Panc1 (cell line): Measurements from ENCODE around the gene HHIP. TPM values are rescaled to one million over a fixed set of nuclear protein-coding genes. Genes with fewer than 3 reads are reported as not detected.

Experiments
- ATAC-seq: fragments of 200-7000 bp; cut with Tn5 transposase; 2 replicates; pipeline ENCODE4 v1.9.1; 2020; ENCODE audit warnings: mild to moderate bottlenecking, moderate library complexity
- BruUV-seq: library from RNA; stranded (reverse); fragments of 400-500 nt; replicated peaks from 2 replicates; lab custom pipeline; 2021; lab: Mats Ljungman, UMichigan
- CTCF ChIA-PET: fragments of 300-600 bp; sonication (Branson Sonifier 250); formaldehyde crosslinking; loops from one replicate; lab custom pipeline; 2022; ENCODE audit warnings: antibody characterized with exemption; lab: Charles Lee
- POLR2A ChIA-PET: fragments of 300-600 bp; sonication (Branson Sonifier 250); formaldehyde crosslinking; loops from one replicate; lab custom pipeline; 2022; ENCODE audit warnings: antibody characterized with exemption; lab: Charles Lee
- DNase-seq: peaks from one replicate; pipeline ENCODE4 v3.0.0-alpha.2; 2010; ENCODE audit warnings: low read depth, low spot score
- H3K27ac ChIP-seq: 2 replicates; pipeline ENCODE4 v1.5.1; 2011; ENCODE audit warnings: mild to moderate bottlenecking, low read length, inconsistent platforms
- H3K27me3 ChIP-seq: fragments of 200-500 bp; sonication (Bioruptor generic); 2 replicates; pipeline ENCODE4 v1.6.0; 2014; ENCODE audit warnings: low read length, inconsistent platforms; ENCODE audit not compliant: control insufficient read depth, insufficient read depth
- H3K36me3 ChIP-seq: fragments of 200-500 bp; sonication (Bioruptor generic); 2 replicates; pipeline ENCODE4 v1.5.1; 2014; ENCODE audit warnings: inconsistent platforms, mild to moderate bottlenecking, low read length, moderate library complexity; ENCODE audit not compliant: control insufficient read depth, insufficient read depth
- H3K4me1 ChIP-seq: 2 replicates; pipeline ENCODE4 v1.5.1; 2011; ENCODE audit warnings: inconsistent platforms, mild to moderate bottlenecking, low read length, moderate library complexity; ENCODE audit not compliant: control insufficient read depth, insufficient read depth
- H3K4me3 ChIP-seq, 2 experiments: 2 replicates each; pipeline ENCODE4 v1.5.1; 2011 to 2012; ENCODE audit warnings: low read depth in 2 of 2, low read length in 2 of 2, mild to moderate bottlenecking in 2 of 2, inconsistent platforms in 1 of 2, moderate library complexity in 1 of 2
- H3K9me3 ChIP-seq: fragments of 200-500 bp; sonication (Bioruptor generic); 2 replicates; pipeline ENCODE4 v1.5.1; 2014; ENCODE audit warnings: low read depth, mild to moderate bottlenecking, inconsistent platforms, low read length, moderate library complexity; ENCODE audit not compliant: control insufficient read depth, insufficient read depth
- POLR2AphosphoS5 ChIP-seq: IDR thresholded peaks from 2 replicates; pipeline ENCODE4 v1.6.1; 2012; ENCODE audit warnings: mild to moderate bottlenecking, low read depth, low read length, moderate library complexity
- SIN3A ChIP-seq: IDR thresholded peaks from 2 replicates; pipeline ENCODE4 v1.6.1; 2012; ENCODE audit warnings: low read depth, mild to moderate bottlenecking, low read length, moderate library complexity, borderline replicate concordance; ENCODE audit not compliant: insufficient read depth
- TCF7L2 ChIP-seq: IDR thresholded peaks from 2 replicates; pipeline ENCODE4 v1.6.1; 2011; ENCODE audit warnings: mild to moderate bottlenecking, low read depth, low read length, inconsistent platforms
- in situ Hi-C: cut with HindIII; loops from 2 replicates; pipeline ENCODE4 v1.10.0; 2016; ENCODE audit warnings: low sequenced_read_pairs, low pct_unique_long_range_greater_than_20kb
- intact Hi-C: fragments of 100-400 bp; cut with micrococcal nuclease; formaldehyde crosslinking; loops from one replicate; pipeline ENCODE4 v1.10.0; 2022; ENCODE audit not compliant: unreplicated experiment
- total RNA-seq: library from RNA; stranded (reverse); gene quantifications from one replicate; pipeline ENCODE4 v1.2.1, GENCODE V29; 2021; ENCODE audit not compliant: unreplicated experiment
- TF ChIP-seq, protein P1 (sequence below): fragments of 450-650 bp; IDR thresholded peaks from 2 replicates; pipeline ENCODE4 v1.5.1; 2017; ENCODE audit warnings: mild to moderate bottlenecking
- TF ChIP-seq, protein P2 (sequence below), 2 experiments: IDR thresholded peaks; 2 replicates each; pipeline ENCODE4 v1.6.1; 2011 to 2012; ENCODE audit warnings: low read depth in 2 of 2, control low read depth in 1 of 2, low read length in 1 of 2, mild to moderate bottlenecking in 1 of 2, moderate library complexity in 1 of 2; ENCODE audit not compliant: insufficient read depth in 1 of 2

HHIP gene
- total RNA-seq, 1 experiment from 2014 or later = 0.08 TPM

DNA sequence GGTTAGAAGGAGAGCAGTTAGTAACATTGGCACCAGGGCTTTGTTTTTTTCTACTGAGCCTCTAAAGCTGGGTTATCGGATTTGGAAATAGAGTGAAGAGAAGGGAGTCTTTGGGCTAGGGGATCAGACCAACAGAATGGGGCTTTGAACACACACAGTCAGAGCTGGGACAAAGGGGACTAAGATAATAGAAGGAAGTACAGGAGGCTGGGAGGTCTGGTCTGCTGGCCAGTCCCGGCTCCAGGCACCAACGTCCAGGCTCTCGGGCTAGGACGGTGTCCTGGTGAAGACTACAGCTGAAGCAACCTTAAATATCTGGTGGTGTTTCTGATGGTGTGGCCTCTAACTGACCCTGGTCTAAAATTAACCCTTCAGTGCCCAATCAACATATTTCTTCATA is 57.5 kb downstream of the HHIP start:
- Histone ChIP-seq H3K36me3 (no peaks in the 10 kb centered on the region), H3K4me3 (no peak overlapping the region), H3K27ac (no peak overlapping the region), H3K27me3 (no peaks in the 10 kb centered on the region), H3K4me1 (no peaks in the 10 kb centered on the region), H3K9me3 (no peaks in the 10 kb centered on the region)
- intact Hi-C loops = no loop called here
- in situ Hi-C loops = no loop called here
- no TSS peak for BruUV-seq
- ChIA-PET CTCF (no interaction called here), POLR2A (no interaction called here)
- TF ChIP-seq SIN3A = no peak
- no peak for TF ChIP-seq TCF7L2
- no peak for ATAC-seq
- no peak for DNase-seq

DNA sequence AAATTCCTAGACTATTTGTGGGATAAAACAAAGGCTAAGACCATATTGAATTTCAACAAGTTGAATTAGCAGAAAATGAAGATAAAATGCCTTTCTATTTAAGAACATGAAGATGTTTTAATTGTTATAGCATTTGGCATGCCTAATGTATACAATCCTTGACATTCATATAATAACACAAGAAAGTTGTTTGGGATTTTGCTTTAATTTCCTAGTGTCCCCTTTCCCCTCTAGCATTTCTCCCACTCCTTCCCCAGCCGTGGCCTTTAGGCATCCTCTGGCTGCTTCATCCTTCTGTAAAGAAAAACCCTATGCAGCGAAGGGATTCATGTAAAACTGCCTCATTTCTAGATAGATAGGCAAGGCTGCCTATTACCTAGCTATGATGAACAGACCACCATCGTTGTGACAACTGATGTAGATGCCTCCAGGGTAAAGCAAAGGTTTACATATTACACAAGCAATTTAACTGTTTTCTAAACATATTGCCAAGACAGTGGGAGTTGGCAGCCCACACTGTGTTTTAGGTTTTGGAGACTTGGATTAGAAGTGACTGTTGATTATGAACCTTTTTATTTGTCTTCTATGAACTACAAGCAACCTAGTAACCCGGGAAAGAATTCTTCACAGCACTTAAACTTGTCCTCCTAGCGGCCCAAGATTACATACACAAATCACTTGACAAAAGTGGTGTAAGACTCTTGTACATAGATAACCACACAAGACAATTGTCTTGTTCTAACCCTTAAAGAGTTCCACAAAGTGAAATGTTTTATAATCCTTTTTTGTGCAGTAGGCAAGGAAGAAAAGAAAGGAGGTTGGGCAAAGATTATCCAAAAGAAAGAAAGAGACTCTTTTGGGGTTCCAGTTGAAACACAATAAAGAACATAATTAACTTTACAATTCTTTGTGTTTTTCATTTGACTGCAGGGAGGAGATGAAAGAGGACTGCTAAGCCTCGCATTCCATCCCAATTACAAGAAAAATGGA is 59.9 kb downstream of the HHIP start:
- Histone ChIP-seq H3K4me1 (no peaks in the 10 kb centered on the region), H3K9me3 (no peaks in the 10 kb centered on the region), H3K27ac (no peak overlapping the region), H3K36me3 (no peaks in the 10 kb centered on the region), H3K27me3 (no peaks in the 10 kb centered on the region), H3K4me3 (no peak overlapping the region)
- in situ Hi-C loops (no loop called here), intact Hi-C loops (no loop called here)
- ATAC-seq (no peak), DNase-seq (no peak)
- BruUV-seq = no TSS peak
- POLR2A ChIA-PET = no interaction called here
- CTCF ChIA-PET = no interaction called here
- TF ChIP-seq SIN3A = no peak
- TF ChIP-seq, protein P1, sequence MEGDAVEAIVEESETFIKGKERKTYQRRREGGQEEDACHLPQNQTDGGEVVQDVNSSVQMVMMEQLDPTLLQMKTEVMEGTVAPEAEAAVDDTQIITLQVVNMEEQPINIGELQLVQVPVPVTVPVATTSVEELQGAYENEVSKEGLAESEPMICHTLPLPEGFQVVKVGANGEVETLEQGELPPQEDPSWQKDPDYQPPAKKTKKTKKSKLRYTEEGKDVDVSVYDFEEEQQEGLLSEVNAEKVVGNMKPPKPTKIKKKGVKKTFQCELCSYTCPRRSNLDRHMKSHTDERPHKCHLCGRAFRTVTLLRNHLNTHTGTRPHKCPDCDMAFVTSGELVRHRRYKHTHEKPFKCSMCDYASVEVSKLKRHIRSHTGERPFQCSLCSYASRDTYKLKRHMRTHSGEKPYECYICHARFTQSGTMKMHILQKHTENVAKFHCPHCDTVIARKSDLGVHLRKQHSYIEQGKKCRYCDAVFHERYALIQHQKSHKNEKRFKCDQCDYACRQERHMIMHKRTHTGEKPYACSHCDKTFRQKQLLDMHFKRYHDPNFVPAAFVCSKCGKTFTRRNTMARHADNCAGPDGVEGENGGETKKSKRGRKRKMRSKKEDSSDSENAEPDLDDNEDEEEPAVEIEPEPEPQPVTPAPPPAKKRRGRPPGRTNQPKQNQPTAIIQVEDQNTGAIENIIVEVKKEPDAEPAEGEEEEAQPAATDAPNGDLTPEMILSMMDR = no peak
- no peak for TF ChIP-seq POLR2AphosphoS5
- TF ChIP-seq, protein P2, sequence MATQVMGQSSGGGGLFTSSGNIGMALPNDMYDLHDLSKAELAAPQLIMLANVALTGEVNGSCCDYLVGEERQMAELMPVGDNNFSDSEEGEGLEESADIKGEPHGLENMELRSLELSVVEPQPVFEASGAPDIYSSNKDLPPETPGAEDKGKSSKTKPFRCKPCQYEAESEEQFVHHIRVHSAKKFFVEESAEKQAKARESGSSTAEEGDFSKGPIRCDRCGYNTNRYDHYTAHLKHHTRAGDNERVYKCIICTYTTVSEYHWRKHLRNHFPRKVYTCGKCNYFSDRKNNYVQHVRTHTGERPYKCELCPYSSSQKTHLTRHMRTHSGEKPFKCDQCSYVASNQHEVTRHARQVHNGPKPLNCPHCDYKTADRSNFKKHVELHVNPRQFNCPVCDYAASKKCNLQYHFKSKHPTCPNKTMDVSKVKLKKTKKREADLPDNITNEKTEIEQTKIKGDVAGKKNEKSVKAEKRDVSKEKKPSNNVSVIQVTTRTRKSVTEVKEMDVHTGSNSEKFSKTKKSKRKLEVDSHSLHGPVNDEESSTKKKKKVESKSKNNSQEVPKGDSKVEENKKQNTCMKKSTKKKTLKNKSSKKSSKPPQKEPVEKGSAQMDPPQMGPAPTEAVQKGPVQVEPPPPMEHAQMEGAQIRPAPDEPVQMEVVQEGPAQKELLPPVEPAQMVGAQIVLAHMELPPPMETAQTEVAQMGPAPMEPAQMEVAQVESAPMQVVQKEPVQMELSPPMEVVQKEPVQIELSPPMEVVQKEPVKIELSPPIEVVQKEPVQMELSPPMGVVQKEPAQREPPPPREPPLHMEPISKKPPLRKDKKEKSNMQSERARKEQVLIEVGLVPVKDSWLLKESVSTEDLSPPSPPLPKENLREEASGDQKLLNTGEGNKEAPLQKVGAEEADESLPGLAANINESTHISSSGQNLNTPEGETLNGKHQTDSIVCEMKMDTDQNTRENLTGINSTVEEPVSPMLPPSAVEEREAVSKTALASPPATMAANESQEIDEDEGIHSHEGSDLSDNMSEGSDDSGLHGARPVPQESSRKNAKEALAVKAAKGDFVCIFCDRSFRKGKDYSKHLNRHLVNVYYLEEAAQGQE (IDR thresholded peaks at IDR 0.05; ENCODE audit: insufficient read depth in 1 of 2, low read depth in 2 of 2, low read length in 1 of 2) = no peak
- TF ChIP-seq TCF7L2 = no peak

DNA sequence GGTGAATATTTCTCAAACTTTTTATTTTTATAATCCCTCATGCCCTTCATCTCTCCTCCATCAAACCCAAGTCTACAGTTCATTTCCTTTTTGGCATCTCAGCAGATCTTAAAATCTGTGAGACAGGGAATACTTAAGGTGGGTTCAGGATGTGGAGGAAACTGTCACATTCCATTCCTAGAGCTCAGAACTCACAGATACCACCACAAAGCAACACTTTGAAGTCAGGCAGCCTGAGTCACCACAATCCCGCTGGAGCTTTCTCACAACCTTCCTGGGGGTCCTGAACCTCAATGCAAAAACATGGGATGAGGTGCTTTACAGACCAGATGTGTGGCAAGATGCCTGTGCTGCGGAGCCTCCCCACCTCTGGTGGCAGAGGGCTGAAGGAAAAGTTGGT is 63.2 kb downstream of the HHIP start:
- intact Hi-C loops (no loop called here), in situ Hi-C loops (no loop called here)
- ChIA-PET POLR2A (no interaction called here), CTCF (no interaction called here)
- no peak overlapping the region for H3K27ac ChIP-seq
- H3K4me1 ChIP-seq = no peaks in the 10 kb centered on the region
- TF ChIP-seq, protein P1 = no peak
- TF ChIP-seq TCF7L2 = no peak
- TF ChIP-seq POLR2AphosphoS5 = no peak
- TF ChIP-seq SIN3A = no peak
- TF ChIP-seq, protein P2 (IDR thresholded peaks at IDR 0.05; ENCODE audit: insufficient read depth in 1 of 2, low read depth in 2 of 2, low read length in 1 of 2) = no peak
- no peaks in the 10 kb centered on the region for H3K27me3 ChIP-seq
- ATAC-seq (no peak), DNase-seq (no peak)
- no TSS peak for BruUV-seq
- no peaks in the 10 kb centered on the region for H3K9me3 ChIP-seq
- no peaks in the 10 kb centered on the region for H3K36me3 ChIP-seq
- H3K4me3 ChIP-seq = no peak overlapping the region
